Measurements from ENCODE around the gene TGM6.

- TF ChIP-seq, protein P1, sequence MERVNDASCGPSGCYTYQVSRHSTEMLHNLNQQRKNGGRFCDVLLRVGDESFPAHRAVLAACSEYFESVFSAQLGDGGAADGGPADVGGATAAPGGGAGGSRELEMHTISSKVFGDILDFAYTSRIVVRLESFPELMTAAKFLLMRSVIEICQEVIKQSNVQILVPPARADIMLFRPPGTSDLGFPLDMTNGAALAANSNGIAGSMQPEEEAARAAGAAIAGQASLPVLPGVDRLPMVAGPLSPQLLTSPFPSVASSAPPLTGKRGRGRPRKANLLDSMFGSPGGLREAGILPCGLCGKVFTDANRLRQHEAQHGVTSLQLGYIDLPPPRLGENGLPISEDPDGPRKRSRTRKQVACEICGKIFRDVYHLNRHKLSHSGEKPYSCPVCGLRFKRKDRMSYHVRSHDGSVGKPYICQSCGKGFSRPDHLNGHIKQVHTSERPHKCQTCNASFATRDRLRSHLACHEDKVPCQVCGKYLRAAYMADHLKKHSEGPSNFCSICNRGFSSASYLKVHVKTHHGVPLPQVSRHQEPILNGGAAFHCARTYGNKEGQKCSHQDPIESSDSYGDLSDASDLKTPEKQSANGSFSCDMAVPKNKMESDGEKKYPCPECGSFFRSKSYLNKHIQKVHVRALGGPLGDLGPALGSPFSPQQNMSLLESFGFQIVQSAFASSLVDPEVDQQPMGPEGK (CRISPR knock-in tag; IDR thresholded peaks at IDR 0.05; ENCODE audit: borderline replicate concordance), result no peak
- TF ChIP-seq RARB (CRISPR knock-in tag; IDR thresholded peaks at IDR 0.05), result no peak
- TF ChIP-seq ZNF70 (CRISPR knock-in tag; IDR thresholded peaks at IDR 0.05), result no peak
- no peak for TF ChIP-seq BACH2 (CRISPR knock-in tag; IDR thresholded peaks at IDR 0.05; ENCODE audit: borderline replicate concordance)
Measured at GRCh38 chr20:2429051-2429450, 48.4 kb downstream of the TGM6 start.

Measured in SK-N-SH treated with all-trans-retinoic acid at 6 μM for 48 hours (cell line).